ENCODE measurements around the gene PCBP2.

PCBP2 gene

GRCh38 chr12:53495903-53496751 lies 44.2 kb downstream of the PCBP2 start:
- DNase-seq, result no peak

- DNase-seq, result no peak
These were observed 44.8 kb downstream of the PCBP2 start for GRCh38 chr12:53496752-53497032.

- DNase-seq, result no peak
These were observed 45.6 kb downstream of the PCBP2 start for GRCh38 chr12:53497461-53497860.

GRCh38 chr12:53498235-53498630 lies 46.3 kb downstream of the PCBP2 start:
- DNase-seq, result no peak

- peak; percentile 59 for DNase-seq
These were observed 47.6 kb downstream of the PCBP2 start, which contains the start of gene MAP3K12 for GRCh38 chr12:53499266-53500141. MAP3K12 (minus strand) TSS chr12:53499458; CDS start chr12:53487391, 12,067 bp downstream.

GRCh38 chr12:53500142-53500775 lies 48.4 kb downstream of the PCBP2 start:
- no peak for DNase-seq

- DNase-seq, result peak; percentile 93
These were observed 49.1 kb downstream of the PCBP2 start, which contains the start of gene TARBP2 for GRCh38 chr12:53500776-53501614. TARBP2 (plus strand) TSS chr12:53501283; CDS start chr12:53501409, 126 bp downstream.

- no peak for DNase-seq
These were observed 49.8 kb downstream of the PCBP2 start for GRCh38 chr12:53501615-53502181.

- DNase-seq, result no peak
These were observed 50.4 kb downstream of the PCBP2 start for GRCh38 chr12:53502331-53502730.

- DNase-seq, result no peak
These were observed 51.3 kb downstream of the PCBP2 start for GRCh38 chr12:53502983-53503728.

GRCh38 chr12:53504004-53504920 lies 52.4 kb downstream of the PCBP2 start:
- DNase-seq, result no peak

GRCh38 chr12:53505086-53505485 lies 53.2 kb downstream of the PCBP2 start:
- DNase-seq, result no peak

- DNase-seq, result no peak
These were observed 53.9 kb downstream of the PCBP2 start for GRCh38 chr12:53505555-53506449.

GRCh38 chr12:53506450-53506785 lies 54.5 kb downstream of the PCBP2 start:
- no peak for DNase-seq

GRCh38 chr12:53506881-53507602 lies 55.1 kb downstream of the PCBP2 start, which contains the start of gene NPFF:
NPFF (minus strand) TSS chr12:53507484; CDS start chr12:53507474, 10 bp downstream.
- DNase-seq, result no peak

- no peak for DNase-seq
These were observed 55.6 kb downstream of the PCBP2 start for GRCh38 chr12:53507603-53507885.

- DNase-seq, result peak; percentile 73
These were observed 56.8 kb downstream of the PCBP2 start for GRCh38 chr12:53508534-53509170.

GRCh38 chr12:53510181-53510812 lies 58.4 kb downstream of the PCBP2 start:
- no peak for DNase-seq

Data from 8988T (cell line).